Kidney epithelial cell (primary cell): Measurements from ENCODE around the gene B4GALT3. TPM values are rescaled to one million over a fixed set of nuclear protein-coding genes. Genes with fewer than 3 reads are reported as not detected.
A peak's percentile ranks its signal among the peaks of the same experiment; 100 is the strongest.

Source experiments
- DNase-seq: peaks from one replicate; pipeline ENCODE4 v3.0.0-alpha.2; 2010; ENCODE audit warnings: low read depth
- H3K27me3 ChIP-seq: 2 replicates; pipeline ENCODE4 v1.6.0; 2011; ENCODE audit warnings: low read length; ENCODE audit not compliant: control insufficient read depth, insufficient read depth
- H3K36me3 ChIP-seq: 2 replicates; pipeline ENCODE4 v1.5.1; 2011; ENCODE audit warnings: low read length; ENCODE audit not compliant: control insufficient read depth, insufficient read depth
- H3K4me3 ChIP-seq: 2 replicates; pipeline ENCODE4 v1.5.1; 2011; ENCODE audit warnings: low read depth, mild to moderate bottlenecking, control low read depth, low read length
- total RNA-seq: library from RNA; depleted of rRNA; stranded (reverse); fragments of >200 nt; gene quantifications from 2 replicates; pipeline ENCODE4 v1.2.3, GENCODE V29; 2015
- TF ChIP-seq, protein P1 (sequence below): IDR thresholded peaks from 2 replicates; pipeline ENCODE4 v1.5.1; 2011; ENCODE audit warnings: mild to moderate bottlenecking, moderate library complexity, low read length, control low read depth, inconsistent platforms; ENCODE audit not compliant: insufficient read depth, poor library complexity, severe bottlenecking

The B4GALT3 gene
- total RNA-seq, 1 donor from 2014 or later = 45.7 TPM

DNA sequence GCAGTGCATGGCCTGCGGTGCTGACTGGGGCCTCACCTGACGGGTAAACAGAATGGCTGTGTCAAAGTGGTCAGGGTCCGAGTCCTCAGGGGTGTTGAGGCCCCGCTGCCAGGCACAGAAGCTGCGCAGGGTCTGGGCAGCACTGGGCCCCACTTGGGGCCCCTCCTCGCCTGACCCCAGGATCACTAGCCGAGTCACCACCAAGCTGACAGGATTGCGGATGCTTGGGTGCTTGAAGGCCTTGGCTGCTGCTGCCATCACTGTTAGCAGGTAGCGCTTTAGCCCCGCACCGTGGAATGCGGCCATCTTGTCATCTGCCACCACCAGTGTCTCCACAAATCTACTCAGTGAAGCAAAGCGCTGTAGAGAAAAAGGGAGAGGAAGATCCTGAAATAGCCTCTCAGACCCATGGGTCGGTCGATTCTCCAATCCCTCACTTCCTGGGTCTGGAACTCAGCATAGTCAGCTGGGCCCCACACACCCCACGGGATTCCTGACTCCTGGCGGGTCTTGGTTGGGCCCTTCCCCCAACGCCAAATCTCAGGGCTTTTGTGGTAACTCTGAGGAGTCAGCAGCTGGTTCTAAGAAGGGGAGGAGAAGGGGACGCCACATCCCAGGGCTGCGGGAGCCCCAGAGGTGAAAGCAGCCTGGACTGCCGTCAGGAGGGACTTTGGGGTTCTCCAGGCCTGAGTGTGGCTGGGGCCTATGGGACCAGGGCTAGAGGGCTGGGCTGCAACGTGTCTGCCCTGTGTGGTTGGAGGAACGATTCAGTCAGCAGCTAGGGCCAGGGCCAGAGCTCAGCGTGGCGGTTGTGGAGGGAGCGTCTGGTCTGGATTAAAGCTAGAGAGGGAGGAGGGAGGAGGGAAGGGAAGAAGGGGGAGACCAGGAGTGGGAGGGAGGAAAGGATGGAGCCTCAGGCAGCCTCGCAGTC lies 19.5 kb upstream of the B4GALT3 start:
- DNase-seq = no peak
- TF ChIP-seq, protein P1, sequence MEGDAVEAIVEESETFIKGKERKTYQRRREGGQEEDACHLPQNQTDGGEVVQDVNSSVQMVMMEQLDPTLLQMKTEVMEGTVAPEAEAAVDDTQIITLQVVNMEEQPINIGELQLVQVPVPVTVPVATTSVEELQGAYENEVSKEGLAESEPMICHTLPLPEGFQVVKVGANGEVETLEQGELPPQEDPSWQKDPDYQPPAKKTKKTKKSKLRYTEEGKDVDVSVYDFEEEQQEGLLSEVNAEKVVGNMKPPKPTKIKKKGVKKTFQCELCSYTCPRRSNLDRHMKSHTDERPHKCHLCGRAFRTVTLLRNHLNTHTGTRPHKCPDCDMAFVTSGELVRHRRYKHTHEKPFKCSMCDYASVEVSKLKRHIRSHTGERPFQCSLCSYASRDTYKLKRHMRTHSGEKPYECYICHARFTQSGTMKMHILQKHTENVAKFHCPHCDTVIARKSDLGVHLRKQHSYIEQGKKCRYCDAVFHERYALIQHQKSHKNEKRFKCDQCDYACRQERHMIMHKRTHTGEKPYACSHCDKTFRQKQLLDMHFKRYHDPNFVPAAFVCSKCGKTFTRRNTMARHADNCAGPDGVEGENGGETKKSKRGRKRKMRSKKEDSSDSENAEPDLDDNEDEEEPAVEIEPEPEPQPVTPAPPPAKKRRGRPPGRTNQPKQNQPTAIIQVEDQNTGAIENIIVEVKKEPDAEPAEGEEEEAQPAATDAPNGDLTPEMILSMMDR = no peak

DNA sequence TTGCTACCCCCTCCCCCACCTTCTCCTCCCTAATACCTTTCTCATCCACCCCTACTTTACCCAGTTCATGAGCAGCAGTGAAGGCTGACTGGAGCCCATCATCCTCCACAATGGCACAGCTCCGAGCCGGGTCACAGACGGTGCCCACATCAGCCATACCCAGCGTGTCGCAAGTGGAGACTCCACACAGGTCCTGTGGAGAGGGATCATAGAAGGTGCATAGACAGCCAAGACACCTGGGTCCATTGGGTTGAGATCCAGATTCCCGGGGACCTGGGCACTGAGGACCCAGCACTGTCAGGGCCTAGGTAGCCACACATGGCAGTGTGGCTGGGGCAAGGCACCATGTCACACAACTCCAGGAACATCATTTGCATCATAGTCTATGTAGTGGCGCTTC lies 18.8 kb upstream of the B4GALT3 start:
- no peaks in the 10 kb centered on the region for H3K36me3 ChIP-seq
- no peak overlapping the region for H3K4me3 ChIP-seq
- no peak for DNase-seq
- H3K27me3 ChIP-seq = peaks cover 3% of the 10 kb centered on the region
- TF ChIP-seq, protein P1 = no peak

More for the DNA sequence above, 19.5 kb upstream of the B4GALT3 start:
- H3K36me3 ChIP-seq = no peaks in the 10 kb centered on the region
- H3K27me3 ChIP-seq = peaks cover 3% of the 10 kb centered on the region
- H3K4me3 ChIP-seq = no peak overlapping the region

DNA sequence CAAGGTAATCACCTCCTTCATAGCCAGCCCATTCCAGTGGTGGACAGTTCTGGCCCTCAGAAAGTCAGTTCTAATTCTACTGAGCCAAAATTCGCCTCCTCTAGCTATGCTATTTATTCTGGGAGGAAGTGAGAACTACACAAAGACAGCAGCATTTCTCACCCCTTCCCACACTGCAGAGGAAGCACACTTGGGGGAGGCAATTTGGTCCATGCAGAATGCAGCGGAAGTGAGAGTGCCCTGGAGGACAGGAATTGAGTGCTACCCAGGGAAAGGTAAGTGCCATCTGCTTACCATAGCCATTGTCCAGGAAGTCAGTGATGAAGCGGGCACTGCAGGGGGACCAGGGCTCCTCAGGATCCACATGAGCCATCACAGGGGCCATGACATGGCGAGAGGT lies 17.9 kb upstream of the B4GALT3 start:
- TF ChIP-seq, protein P1 = no peak
- Histone ChIP-seq H3K4me3 (no peak overlapping the region), H3K27me3 (peaks cover 5% of the 10 kb centered on the region), H3K36me3 (no peaks in the 10 kb centered on the region)
- DNase-seq = no peak

DNA sequence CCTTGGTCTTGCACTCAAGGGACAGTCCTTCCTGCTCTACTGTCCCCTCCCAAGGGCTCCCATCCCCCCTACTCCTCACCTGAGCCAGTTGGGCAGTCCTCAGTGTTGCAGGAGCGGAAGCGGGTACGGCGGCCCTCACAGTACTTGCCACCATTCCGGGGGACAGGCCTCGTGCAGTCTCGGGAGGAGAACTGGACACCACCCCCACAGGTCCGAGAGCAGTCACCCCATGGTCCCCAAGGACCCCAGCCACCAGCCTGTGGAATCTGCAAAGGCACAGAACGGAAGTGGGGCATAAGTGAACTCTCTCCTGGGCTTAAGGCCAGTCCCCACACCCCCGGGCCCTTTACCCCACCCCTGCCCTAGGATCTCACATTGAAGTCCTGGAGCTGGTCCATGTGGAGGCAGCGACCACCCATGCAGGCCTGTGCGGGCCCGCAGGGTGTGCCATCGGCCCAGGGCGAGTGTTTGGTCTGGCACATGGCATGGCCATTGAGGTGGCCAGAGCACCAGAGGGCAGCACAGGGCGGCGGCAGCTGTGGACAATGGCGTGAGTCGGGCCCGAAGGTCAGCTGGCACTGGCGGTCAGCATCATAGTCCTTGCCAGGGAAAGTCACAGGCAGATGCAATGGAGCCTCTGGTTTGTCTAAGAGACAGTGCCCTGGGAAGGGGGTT lies 16.4 kb upstream of the B4GALT3 start:
- TF ChIP-seq, protein P1 = no peak
- no peaks in the 10 kb centered on the region for H3K36me3 ChIP-seq
- peaks cover 5% of the 10 kb centered on the region for H3K27me3 ChIP-seq
- no peak overlapping the region for H3K4me3 ChIP-seq
- DNase-seq = no peak

DNA sequence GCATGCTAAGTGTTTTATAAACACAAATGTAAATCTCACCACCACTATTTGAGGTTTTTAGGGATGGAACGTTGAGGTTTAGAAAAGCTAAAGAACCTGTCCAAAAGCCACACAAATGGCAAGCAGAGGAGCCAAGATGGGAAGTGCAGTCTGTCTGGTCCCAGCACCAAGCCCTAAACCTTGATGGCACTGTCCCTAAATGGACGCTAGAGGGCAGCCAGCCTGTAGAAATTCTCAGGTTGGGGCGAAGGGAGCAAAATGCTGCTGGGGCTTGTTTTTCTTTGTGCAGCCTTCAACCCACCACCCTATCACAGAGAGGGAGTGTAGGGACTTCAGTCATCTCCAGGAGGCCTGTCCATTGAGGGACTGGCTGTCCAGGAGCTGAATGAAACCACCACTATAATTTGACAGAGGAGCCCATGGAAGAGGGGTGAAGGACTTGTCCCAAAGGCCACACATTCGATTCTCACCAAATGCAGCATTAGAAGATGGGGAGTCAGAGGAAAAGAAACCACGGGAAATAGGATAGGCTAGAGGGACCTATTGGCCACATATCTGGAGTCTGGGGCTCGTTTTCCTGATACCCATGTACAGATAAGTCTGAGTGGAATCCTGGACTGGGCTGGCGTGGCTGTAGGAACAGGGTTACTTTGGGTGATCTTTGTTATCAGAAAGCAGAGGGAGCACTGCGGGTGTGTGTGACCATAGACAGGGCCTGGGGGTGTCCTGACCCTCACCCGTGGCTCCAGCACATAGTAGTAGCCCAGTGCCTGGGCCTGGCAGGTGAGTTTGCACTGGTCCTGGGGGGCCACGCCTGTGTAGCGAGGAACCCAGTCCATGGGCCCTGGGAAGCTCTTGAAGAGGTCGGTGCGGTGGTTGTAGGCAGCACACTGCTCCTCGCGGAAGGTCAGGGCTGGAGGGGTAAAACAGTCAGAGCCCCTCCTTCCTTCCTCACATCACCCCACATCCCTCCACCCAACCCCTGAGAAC lies 15.5 kb upstream of the B4GALT3 start:
- no peak for DNase-seq

More for the DNA sequence above, 15.5 kb upstream of the B4GALT3 start:
- TF ChIP-seq, protein P1 = peak; percentile 93
- no peaks in the 10 kb centered on the region for H3K36me3 ChIP-seq
- no peak overlapping the region for H3K4me3 ChIP-seq
- H3K27me3 ChIP-seq = peaks cover 2% of the 10 kb centered on the region
